MM.1S (cell line): ENCODE measurements around the gene PPP1R14C.

Source experiments
- DNase-seq: peaks from one replicate; pipeline ENCODE4 v3.0.0-alpha.2; 2015
- H2AFZ ChIP-seq: fragments of 300-600 bp; sonication (generic); 2 replicates; pipeline ENCODE4 v1.6.0; 2016; ENCODE audit warnings: antibody characterized with exemption, low read length
- H3F3A ChIP-seq: fragments of 300-600 bp; sonication (generic); 2 replicates; pipeline ENCODE4 v1.6.1; 2016; ENCODE audit warnings: mild to moderate bottlenecking, antibody characterized with exemption, low read length, moderate library complexity, mixed read lengths; ENCODE audit not compliant: insufficient read depth
- H3K27ac ChIP-seq: fragments of 300-600 bp; sonication (generic); 2 replicates; pipeline ENCODE4 v1.5.1; 2016; ENCODE audit warnings: mild to moderate bottlenecking, low read length
- H3K27me3 ChIP-seq: fragments of 300-600 bp; sonication (generic); replicated peaks from 2 replicates; pipeline ENCODE4 v1.6.0; 2016; ENCODE audit warnings: low read length; ENCODE audit not compliant: insufficient read depth
- H3K36me3 ChIP-seq: fragments of 300-600 bp; sonication (generic); replicated peaks from 2 replicates; pipeline ENCODE4 v1.6.1; 2016; ENCODE audit warnings: mild to moderate bottlenecking, low read length, mixed read lengths; ENCODE audit not compliant: insufficient read depth
- H3K4me1 ChIP-seq: fragments of 300-600 bp; sonication (generic); 2 replicates; pipeline ENCODE4 v1.6.1; 2016; ENCODE audit warnings: low read length, mixed read lengths
- H3K4me2 ChIP-seq: fragments of 300-600 bp; sonication (generic); 2 replicates; pipeline ENCODE4 v1.6.0; 2016; ENCODE audit warnings: low read depth, low read length
- H3K4me3 ChIP-seq: fragments of 300-600 bp; sonication (generic); 2 replicates; pipeline ENCODE4 v1.5.1; 2016; ENCODE audit warnings: low read length, mixed read lengths
- H3K79me2 ChIP-seq: fragments of 300-600 bp; sonication (generic); 2 replicates; pipeline ENCODE4 v1.6.1; 2016; ENCODE audit warnings: mixed run types, low read length, mixed read lengths
- H3K9ac ChIP-seq: fragments of 300-600 bp; sonication (generic); 2 replicates; pipeline ENCODE4 v1.6.1; 2016; ENCODE audit warnings: low read length, mixed read lengths
- H3K9me2 ChIP-seq: fragments of 300-600 bp; sonication (generic); replicated peaks from 2 replicates; pipeline ENCODE4 v1.6.1; 2016; ENCODE audit warnings: mild to moderate bottlenecking, low read length, mixed read lengths; ENCODE audit not compliant: insufficient read depth
- H3K9me3 ChIP-seq: fragments of 300-600 bp; sonication (generic); replicated peaks from 2 replicates; pipeline ENCODE4 v1.6.1; 2016; ENCODE audit warnings: mild to moderate bottlenecking, low read length, mixed read lengths; ENCODE audit not compliant: insufficient read depth
- H4K20me1 ChIP-seq: fragments of 300-600 bp; sonication (generic); 2 replicates; pipeline ENCODE4 v1.6.1; 2016; ENCODE audit warnings: mild to moderate bottlenecking, low read length, moderate library complexity, mixed read lengths; ENCODE audit not compliant: insufficient read depth
- EZH2 ChIP-seq: fragments of 300-600 bp; sonication (generic); optimal IDR thresholded peaks from 2 replicates; pipeline ENCODE3; 2017; ENCODE audit warnings: low read depth, mild to moderate bottlenecking, antibody characterized with exemption, low read length, mixed read lengths
- EZH2phosphoT487 ChIP-seq: fragments of 300-600 bp; sonication (generic); IDR thresholded peaks from 2 replicates; pipeline ENCODE4 v1.6.1; 2018; ENCODE audit warnings: antibody characterized with exemption, low read length
- TF ChIP-seq, protein P1 (sequence below): fragments of 300-600 bp; sonication (generic); IDR thresholded peaks from 2 replicates; pipeline ENCODE4 v1.5.1; 2016; ENCODE audit warnings: antibody characterized with exemption, low read length, mixed read lengths

PPP1R14C gene

GRCh38 chr6:150146436-150146835 is 3.6 kb downstream of the PPP1R14C start:
- Histone ChIP-seq H3K4me2 (no peak overlapping the region), H3K79me2 (no peaks in the 10 kb centered on the region), H3K36me3 (no peaks in the 10 kb centered on the region), H3K9ac (no peak overlapping the region), H3F3A (no peaks in the 10 kb centered on the region), H3K4me3 (no peak overlapping the region), H4K20me1 (no peaks in the 10 kb centered on the region), H3K4me1 (no peaks in the 10 kb centered on the region), H3K9me3 (no peaks in the 10 kb centered on the region), H3K9me2 (no peaks in the 10 kb centered on the region), H3K27ac (no peak overlapping the region), H2AFZ (no peak overlapping the region), H3K27me3 (no peaks in the 10 kb centered on the region)
- no peak for DNase-seq
- TF ChIP-seq EZH2phosphoT487 (no peak), EZH2 (no peak)
- TF ChIP-seq, protein P1, sequence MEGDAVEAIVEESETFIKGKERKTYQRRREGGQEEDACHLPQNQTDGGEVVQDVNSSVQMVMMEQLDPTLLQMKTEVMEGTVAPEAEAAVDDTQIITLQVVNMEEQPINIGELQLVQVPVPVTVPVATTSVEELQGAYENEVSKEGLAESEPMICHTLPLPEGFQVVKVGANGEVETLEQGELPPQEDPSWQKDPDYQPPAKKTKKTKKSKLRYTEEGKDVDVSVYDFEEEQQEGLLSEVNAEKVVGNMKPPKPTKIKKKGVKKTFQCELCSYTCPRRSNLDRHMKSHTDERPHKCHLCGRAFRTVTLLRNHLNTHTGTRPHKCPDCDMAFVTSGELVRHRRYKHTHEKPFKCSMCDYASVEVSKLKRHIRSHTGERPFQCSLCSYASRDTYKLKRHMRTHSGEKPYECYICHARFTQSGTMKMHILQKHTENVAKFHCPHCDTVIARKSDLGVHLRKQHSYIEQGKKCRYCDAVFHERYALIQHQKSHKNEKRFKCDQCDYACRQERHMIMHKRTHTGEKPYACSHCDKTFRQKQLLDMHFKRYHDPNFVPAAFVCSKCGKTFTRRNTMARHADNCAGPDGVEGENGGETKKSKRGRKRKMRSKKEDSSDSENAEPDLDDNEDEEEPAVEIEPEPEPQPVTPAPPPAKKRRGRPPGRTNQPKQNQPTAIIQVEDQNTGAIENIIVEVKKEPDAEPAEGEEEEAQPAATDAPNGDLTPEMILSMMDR: no peak

DNA sequence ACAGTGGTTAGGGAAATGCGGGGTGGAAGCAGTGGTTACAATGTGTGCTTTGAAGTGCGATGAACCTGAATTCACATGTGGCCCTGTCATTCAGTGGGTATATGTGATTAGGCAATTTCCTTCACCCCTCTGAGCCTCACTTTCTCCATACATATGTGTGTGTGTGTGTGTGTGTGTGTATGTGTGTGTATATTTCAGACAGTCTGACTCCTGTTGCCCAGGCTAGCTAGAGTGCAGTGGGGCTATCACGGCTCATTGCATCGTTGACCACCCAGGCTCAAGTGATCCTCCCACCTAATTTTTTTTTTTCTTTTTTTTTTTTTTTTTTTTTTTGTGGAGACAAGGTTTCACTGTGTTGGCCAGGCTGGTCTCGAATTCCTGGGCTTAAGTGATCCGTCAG is 6.3 kb downstream of the PPP1R14C start:
- H3K36me3 ChIP-seq: no peaks in the 10 kb centered on the region
- no peaks in the 10 kb centered on the region for H3K9me3 ChIP-seq
- no peaks in the 10 kb centered on the region for H3K79me2 ChIP-seq
- no peak for TF ChIP-seq EZH2
- TF ChIP-seq, protein P1: no peak
- no peak for TF ChIP-seq EZH2phosphoT487
- H4K20me1 ChIP-seq: no peaks in the 10 kb centered on the region
- no peak overlapping the region for H3K27ac ChIP-seq
- no peaks in the 10 kb centered on the region for H3F3A ChIP-seq
- no peak for DNase-seq
- H3K9ac ChIP-seq: no peak overlapping the region
- no peaks in the 10 kb centered on the region for H3K9me2 ChIP-seq
- H3K4me2 ChIP-seq: no peak overlapping the region
- no peak overlapping the region for H3K4me3 ChIP-seq
- H3K4me1 ChIP-seq: no peaks in the 10 kb centered on the region
- no peak overlapping the region for H2AFZ ChIP-seq
- H3K27me3 ChIP-seq: no peaks in the 10 kb centered on the region

DNA sequence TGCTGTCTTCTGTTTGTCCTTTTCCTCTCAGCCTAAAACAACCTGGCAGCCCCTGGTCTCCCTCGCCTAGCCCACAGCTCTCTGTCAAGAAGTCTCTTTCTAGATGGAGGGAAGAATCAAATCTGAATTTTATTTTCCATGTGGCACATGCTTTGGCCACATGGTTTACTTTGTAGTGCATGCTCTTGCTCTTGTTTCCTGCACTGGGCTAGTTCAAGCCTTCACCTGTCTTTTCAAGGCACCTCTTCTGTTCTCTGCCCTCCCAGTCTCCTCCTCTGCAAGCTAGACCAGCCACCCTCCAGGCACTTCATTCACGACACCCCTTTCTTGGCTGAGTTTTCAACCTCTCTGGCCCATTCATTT is 7.6 kb downstream of the PPP1R14C start:
- Histone ChIP-seq H2AFZ (no peak overlapping the region), H3K4me2 (no peak overlapping the region), H3K36me3 (no peaks in the 10 kb centered on the region), H3K27me3 (no peaks in the 10 kb centered on the region), H3K9me2 (no peaks in the 10 kb centered on the region), H4K20me1 (no peaks in the 10 kb centered on the region), H3K9ac (no peak overlapping the region), H3K9me3 (no peaks in the 10 kb centered on the region), H3K79me2 (no peaks in the 10 kb centered on the region), H3K4me3 (no peak overlapping the region), H3K4me1 (no peaks in the 10 kb centered on the region), H3K27ac (no peak overlapping the region), H3F3A (no peaks in the 10 kb centered on the region)
- no peak for DNase-seq
- TF ChIP-seq EZH2phosphoT487 (no peak), EZH2 (no peak)

GRCh38 chr6:150150821-150151646 is 8.2 kb downstream of the PPP1R14C start:
- H4K20me1 ChIP-seq: no peaks in the 10 kb centered on the region
- H3K9me2 ChIP-seq: no peaks in the 10 kb centered on the region
- H3K9ac ChIP-seq: no peak overlapping the region
- H3K9me3 ChIP-seq: no peaks in the 10 kb centered on the region
- H2AFZ ChIP-seq: no peak overlapping the region
- H3K4me3 ChIP-seq: no peak overlapping the region
- no peak overlapping the region for H3K4me2 ChIP-seq
- DNase-seq: no peak
- no peaks in the 10 kb centered on the region for H3K27me3 ChIP-seq
- no peak overlapping the region for H3K27ac ChIP-seq
- no peaks in the 10 kb centered on the region for H3K79me2 ChIP-seq
- no peaks in the 10 kb centered on the region for H3F3A ChIP-seq
- no peaks in the 10 kb centered on the region for H3K36me3 ChIP-seq
- TF ChIP-seq EZH2 (no peak), EZH2phosphoT487 (no peak)
- TF ChIP-seq, protein P1: no peak
- no peaks in the 10 kb centered on the region for H3K4me1 ChIP-seq
